ENCODE measurements around the gene ABCD1.

- TF ChIP-seq POLR2A (IDR thresholded peaks at IDR 0.05; ENCODE audit: low read depth, low read length): no peak
- no peak for TF ChIP-seq POLR2AphosphoS5 (IDR thresholded peaks at IDR 0.05; ENCODE audit: low read depth, low read length)
- no peak for TF ChIP-seq POU2F2 (IDR thresholded peaks at IDR 0.05; ENCODE audit: low read depth, low read length)
Observed at GRCh38 chrX:153791104-153791852, 66.6 kb downstream of the ABCD1 start.

Data from GM12891 (cell line).